Endothelial cell of umbilical vein (primary cell): ENCODE measurements around the gene CCDC85B. TPM values are rescaled to one million over a fixed set of nuclear protein-coding genes. Genes with fewer than 3 reads are reported as not detected.

Experiments used
- BruUV-seq: library from RNA; stranded (reverse); fragments of 400-500 nt; replicated peaks from 2 replicates; lab custom pipeline; 2021; lab: Mats Ljungman, UMichigan
- CTCF ChIA-PET: fragments of 300-600, 350-600 bp; sonication (Branson Sonifier 250); formaldehyde crosslinking; loops from one replicate; lab custom pipeline; 2021; ENCODE audit warnings: antibody characterized with exemption, inconsistent platforms; lab: Charles Lee
- POLR2A ChIA-PET: fragments of 300-600, 350-600 bp; sonication (Branson Sonifier 250); formaldehyde crosslinking; loops from one replicate; lab custom pipeline; 2021; ENCODE audit warnings: antibody characterized with exemption, inconsistent platforms; lab: Charles Lee
- DNase-seq: peaks from one replicate; pipeline ENCODE4 v3.0.0-alpha.2; 2011; ENCODE audit warnings: low read depth, low spot score
- FAIRE-seq: peaks from 2 replicates; lab custom pipeline; 2011; peaks lifted over from hg19 to GRCh38; lab: Jason Lieb, UNC
- H2AFZ ChIP-seq: 2 replicates; pipeline ENCODE4 v1.6.0; 2012; ENCODE audit warnings: low read depth, low read length, control low read depth, inconsistent platforms
- H3K27ac ChIP-seq: 2 replicates; pipeline ENCODE4 v1.5.1; 2011; ENCODE audit warnings: low read depth, mild to moderate bottlenecking, control low read depth, low read length, moderate library complexity; ENCODE audit not compliant: insufficient read depth
- H3K27me3 ChIP-seq, 2 experiments: 2 replicates each; pipeline versions ENCODE4 v1.6.0 to v1.6.1; 2011; ENCODE audit warnings: low read length in 2 of 2, mixed read lengths in 1 of 2; ENCODE audit not compliant: control insufficient read depth in 2 of 2, insufficient read depth in 2 of 2
- H3K36me3 ChIP-seq, 2 experiments: 2 replicates in 1 of 2; 3 replicates in 1 of 2; pipeline ENCODE4 v1.5.1; 2011; ENCODE audit warnings: low read length in 2 of 2, mild to moderate bottlenecking in 1 of 2, moderate library complexity in 1 of 2; ENCODE audit not compliant: control insufficient read depth in 2 of 2, insufficient read depth in 2 of 2; ENCODE audit errors: extremely low read depth in 1 of 2
- H3K4me1 ChIP-seq: 3 replicates; pipeline ENCODE4 v1.5.1; 2011; ENCODE audit warnings: mild to moderate bottlenecking, low read length; ENCODE audit not compliant: control insufficient read depth, insufficient read depth; ENCODE audit errors: extremely low read depth
- H3K4me2 ChIP-seq: 2 replicates; pipeline ENCODE4 v1.6.1; 2011; ENCODE audit warnings: low read length, control low read depth, mixed read lengths; ENCODE audit not compliant: insufficient read depth
- H3K4me3 ChIP-seq, 3 experiments: fragments of 200-600 bp in 1 of 3; sonication (generic), shearing (Covaris generic) in 1 of 3; replicated peaks in 1 of 3; 2 replicates each; pipeline ENCODE4 v1.5.1; 2011 to 2016; ENCODE audit warnings: control low read depth in 3 of 3, low read length in 3 of 3, mild to moderate bottlenecking in 2 of 3, inconsistent platforms in 1 of 3, low read depth in 1 of 3, moderate library complexity in 1 of 3; ENCODE audit not compliant: insufficient read depth in 1 of 3
- H3K79me2 ChIP-seq: 2 replicates; pipeline ENCODE4 v1.6.0; 2012; ENCODE audit warnings: low read length, inconsistent platforms; ENCODE audit not compliant: control insufficient read depth, insufficient read depth
- H3K9ac ChIP-seq: replicated peaks from 2 replicates; pipeline ENCODE3; 2011; ENCODE audit warnings: low read length, control low read depth; ENCODE audit not compliant: insufficient read depth; ENCODE audit errors: extremely low read depth
- H3K9me1 ChIP-seq: replicated peaks from 3 replicates; pipeline ENCODE4 v1.6.0; 2011; ENCODE audit warnings: mild to moderate bottlenecking, low read length; ENCODE audit not compliant: control insufficient read depth, insufficient read depth; ENCODE audit errors: extremely low read depth
- H3K9me3 ChIP-seq: replicated peaks from 2 replicates; pipeline ENCODE4 v1.5.1; 2012; ENCODE audit warnings: low read length, inconsistent platforms; ENCODE audit not compliant: control insufficient read depth, insufficient read depth
- H4K20me1 ChIP-seq: replicated peaks from 2 replicates; pipeline ENCODE3; 2011; ENCODE audit warnings: mild to moderate bottlenecking, low read length; ENCODE audit not compliant: control insufficient read depth, insufficient read depth; ENCODE audit errors: extremely low read depth
- CTCF ChIP-seq, 2 donors: IDR thresholded peaks; 1 replicate in 1 of 2; 2 replicates in 1 of 2; pipeline ENCODE4 v1.5.1; 2011; ENCODE audit warnings: low read length in 2 of 2, mild to moderate bottlenecking in 2 of 2, moderate library complexity in 2 of 2, control low read depth in 1 of 2, inconsistent platforms in 1 of 2, low read depth in 1 of 2; ENCODE audit not compliant: insufficient read depth in 1 of 2; ENCODE audit errors: extremely low read depth in 1 of 2
- EZH2 ChIP-seq: IDR thresholded peaks from 2 replicates; pipeline ENCODE4 v1.6.1; 2012; ENCODE audit warnings: borderline replicate concordance, low read depth, mild to moderate bottlenecking, moderate library complexity, low read length, inconsistent platforms; ENCODE audit not compliant: severe bottlenecking
- FOS ChIP-seq: IDR thresholded peaks from 2 replicates; pipeline ENCODE4 v1.6.1; 2011; ENCODE audit warnings: mild to moderate bottlenecking, low read length, moderate library complexity, borderline replicate concordance; ENCODE audit not compliant: insufficient read depth
- GATA2 ChIP-seq: IDR thresholded peaks from 2 replicates; pipeline ENCODE4 v1.7.0; 2011; ENCODE audit warnings: low read depth, mild to moderate bottlenecking, moderate library complexity, mixed read lengths, low read length; ENCODE audit not compliant: insufficient read length, insufficient read depth
- JUN ChIP-seq: IDR thresholded peaks from 2 replicates; pipeline ENCODE4 v1.6.1; 2011; ENCODE audit warnings: borderline replicate concordance, low read depth; ENCODE audit not compliant: insufficient read length, insufficient read depth
- MAX ChIP-seq: IDR thresholded peaks from 2 replicates; pipeline ENCODE4 v1.6.1; 2011; ENCODE audit not compliant: insufficient read depth, insufficient read length
- MYC ChIP-seq: IDR thresholded peaks from one replicate; pipeline ENCODE4 v1.6.1; 2011; ENCODE audit warnings: mild to moderate bottlenecking, low read depth, low read length
- POLR2A ChIP-seq: IDR thresholded peaks from 2 replicates; pipeline ENCODE4 v1.6.1; 2012; ENCODE audit warnings: low read depth, mild to moderate bottlenecking, control low read depth, low read length
- POLR2AphosphoS5 ChIP-seq: IDR thresholded peaks from 2 replicates; pipeline ENCODE4 v1.6.1; 2012; ENCODE audit warnings: low read depth, mild to moderate bottlenecking, control low read depth, low read length, moderate library complexity; ENCODE audit not compliant: insufficient read depth
- dilution Hi-C: fragments of 300-500 bp; cut with MboI; formaldehyde crosslinking; loops from one replicate; pipeline ENCODE4 v1.15.0; 2019; ENCODE audit warnings: low sequenced_read_pairs; ENCODE audit not compliant: extremely low pct_ligation_motif_present
- intact Hi-C: fragments of 100-400 bp; cut with micrococcal nuclease; formaldehyde crosslinking; loops from one replicate; pipeline ENCODE4 v1.10.0; 2022
- polyA plus RNA-seq, 4 experiments: library from polyadenylated mRNA; depleted of rRNA in 3 of 4; stranded (reverse) in 3 of 4; unstranded in 1 of 4; fragments of >200 nt; gene quantifications; 2 replicates each; pipeline versions ENCODE4 v1.2.1 to v1.2.3, GENCODE V29; 2011 to 2012; ENCODE audit warnings: missing spikeins in 1 of 4
- total RNA-seq: library from RNA; stranded (reverse); gene quantifications from 2 replicates; pipeline ENCODE4 v1.2.3, GENCODE V29; 2021

Gene CCDC85B
- total and polyA plus RNA-seq, 2 donors (not counting 3 experiments of a cell fraction or from before 2014, with no cell fraction given): 105 to 107 TPM

GRCh38 chr11:65865550-65866172 lies 24.8 kb upstream of the CCDC85B start:
- Histone ChIP-seq H3K9ac (no peak overlapping the region), H3K4me2 (no peak overlapping the region), H4K20me1 (no peaks in the 10 kb centered on the region), H3K9me1 (no peaks in the 10 kb centered on the region), H2AFZ (no peak overlapping the region), H3K9me3 (no peaks in the 10 kb centered on the region), H3K27ac (no peak overlapping the region), H3K36me3 (peaks cover 9 to 50% of the 10 kb centered on the region in 2 experiments), H3K4me1 (peaks cover 14% of the 10 kb centered on the region), H3K79me2 (peaks cover 33% of the 10 kb centered on the region), H3K4me3 (no peak overlapping the region), H3K27me3 (no peaks in the 10 kb centered on the region)
- BruUV-seq: no TSS peak
- DNase-seq (no peak), FAIRE-seq (no peak)
- ChIA-PET POLR2A (no interaction called here), CTCF (interaction anchor here (2.2 to 2.3 kb wide), 2 partner anchors 19 to 22 kb away, joined by 8 to 9 read pairs; partner anchors contain the start of gene FIBP)
- dilution Hi-C loops: no loop called here
- no peak for TF ChIP-seq CTCF (IDR thresholded peaks at IDR 0.05; ENCODE audit: extremely low read depth in 1 of 2, insufficient read depth in 1 of 2, low read depth in 1 of 2, low read length in 2 of 2)
- no peak for TF ChIP-seq GATA2
- TF ChIP-seq EZH2: no peak
- no peak for TF ChIP-seq POLR2AphosphoS5
- no peak for TF ChIP-seq JUN
- no peak for TF ChIP-seq FOS
- no peak for TF ChIP-seq MYC
- no peak for TF ChIP-seq POLR2A
- TF ChIP-seq MAX: no peak
- intact Hi-C loops: no loop called here
